ENCODE data around the gene DAB1. TPM values are rescaled to one million over a fixed set of nuclear protein-coding genes. Genes with fewer than 3 reads are reported as not detected.
"Not testable (repeated sequence)": the region's sequence is repeated elsewhere in the genome, so short reads cannot be mapped to it uniquely, and the experiment has no call there.

The DAB1 gene
- total RNA-seq, 1 experiment from 2014 or later: not detected

DNA sequence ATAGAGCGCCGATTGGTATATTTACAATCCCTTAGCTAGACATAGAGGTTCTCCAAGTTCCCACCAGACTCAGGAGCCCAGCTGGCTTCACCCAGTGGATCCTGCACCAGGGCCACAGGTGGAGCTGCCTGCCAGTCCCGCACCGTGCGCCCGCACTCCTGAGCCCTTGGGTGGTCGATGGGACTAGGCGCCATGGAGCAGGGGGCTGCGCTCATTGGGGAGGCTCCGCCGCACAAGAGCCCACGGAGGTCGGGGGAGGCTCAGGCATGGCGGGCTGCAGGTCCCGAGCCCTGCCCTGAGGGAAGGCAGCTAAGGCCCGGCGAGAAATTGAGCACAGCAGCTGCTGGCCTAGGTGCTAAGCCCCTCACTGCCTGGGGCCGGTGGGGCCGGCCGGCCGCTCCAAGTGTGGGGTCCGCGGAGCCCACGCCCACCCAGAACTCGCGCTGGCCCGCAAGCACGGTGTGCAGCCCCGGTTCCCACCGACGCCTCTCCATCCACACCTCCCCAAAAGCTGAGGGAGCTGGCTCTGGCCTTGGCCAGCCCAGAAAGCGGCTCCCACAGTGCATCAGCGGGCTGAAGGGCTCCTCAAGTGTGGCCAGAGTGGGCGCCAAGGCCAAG, 80.5 kb downstream of the DAB1 start:
- H3K9ac ChIP-seq (ENCODE audit: low read length); DNase-seq (ENCODE audit: low read depth, low spot score); BruUV-seq (replicated peaks); ATAC-seq; intact Hi-C loops (cut with micrococcal nuclease); H3K9me2 ChIP-seq (ENCODE audit: insufficient read depth); CTCF ChIA-PET; RAD21 ChIA-PET (ENCODE audit: low non-redundant PET in 1 of 2, low total read pairs in 2 of 2, uncharacterized antibody in 2 of 2, unreplicated experiment in 2 of 2); H3K79me2 ChIP-seq (ENCODE audit: insufficient read depth, low read length); H3K27me3 ChIP-seq (ENCODE audit: insufficient read depth, low read length); H3K4me2 ChIP-seq (ENCODE audit: low read length); H3K4me1 ChIP-seq (ENCODE audit: control insufficient read depth in 1 of 2, insufficient read depth in 2 of 2, low read length in 2 of 2); H2AFZ ChIP-seq (ENCODE audit: low read depth, low read length, poor library complexity, severe bottlenecking); H3K27ac ChIP-seq (ENCODE audit: low read depth, low read length); POLR2A ChIA-PET; H3K36me3 ChIP-seq (ENCODE audit: control insufficient read depth in 1 of 2, insufficient read depth in 2 of 2, low read length in 2 of 2); H3K4me3 ChIP-seq (replicated peaks in 1 of 2; ENCODE audit: low read depth in 1 of 2, low read length in 2 of 2); H3K9me3 ChIP-seq (ENCODE audit: control insufficient read depth in 1 of 2, insufficient read depth in 1 of 2, low read depth in 1 of 2, low read length in 2 of 2); H4K20me1 ChIP-seq (ENCODE audit: insufficient read depth): not testable (repeated sequence)

DNA sequence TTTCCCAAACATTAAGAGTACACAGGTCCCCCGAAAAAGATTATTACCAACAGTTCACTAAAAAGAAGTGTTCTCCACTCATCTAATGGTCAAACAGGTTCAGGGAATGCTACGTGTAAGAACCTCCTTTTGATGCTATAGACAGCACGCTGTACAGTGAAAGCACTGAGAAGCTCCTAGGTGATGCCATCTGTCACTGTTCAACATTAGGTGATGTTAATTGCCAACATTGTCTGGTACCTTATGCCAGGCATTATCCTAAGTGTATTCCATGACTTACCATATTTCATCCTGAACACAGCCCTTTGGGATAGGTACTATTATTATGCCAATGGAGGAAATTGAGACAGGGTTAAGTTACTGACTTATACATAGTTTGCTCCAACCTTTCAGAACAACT, 82.1 kb downstream of the DAB1 start:
- no peak for ATAC-seq
- no peaks in the 10 kb centered on the region for H3K4me1 ChIP-seq (ENCODE audit: control insufficient read depth in 1 of 2, insufficient read depth in 2 of 2, low read length in 2 of 2)
- no peak overlapping the region for H3K4me3 ChIP-seq (replicated peaks in 1 of 2; ENCODE audit: low read depth in 1 of 2, low read length in 2 of 2)
- H3K36me3 ChIP-seq (ENCODE audit: control insufficient read depth in 1 of 2, insufficient read depth in 2 of 2, low read length in 2 of 2): no peaks in the 10 kb centered on the region
- no peak for TF ChIP-seq SIN3A (IDR thresholded peaks at IDR 0.05; ENCODE audit: low read depth)
- no peak for TF ChIP-seq EZH2 (IDR thresholded peaks at IDR 0.05)
- no peak for TF ChIP-seq RAD21 (IDR thresholded peaks at IDR 0.05; ENCODE audit: low read depth)
- no peak for TF ChIP-seq JUND (IDR thresholded peaks at IDR 0.05)
- TF ChIP-seq, protein P1, sequence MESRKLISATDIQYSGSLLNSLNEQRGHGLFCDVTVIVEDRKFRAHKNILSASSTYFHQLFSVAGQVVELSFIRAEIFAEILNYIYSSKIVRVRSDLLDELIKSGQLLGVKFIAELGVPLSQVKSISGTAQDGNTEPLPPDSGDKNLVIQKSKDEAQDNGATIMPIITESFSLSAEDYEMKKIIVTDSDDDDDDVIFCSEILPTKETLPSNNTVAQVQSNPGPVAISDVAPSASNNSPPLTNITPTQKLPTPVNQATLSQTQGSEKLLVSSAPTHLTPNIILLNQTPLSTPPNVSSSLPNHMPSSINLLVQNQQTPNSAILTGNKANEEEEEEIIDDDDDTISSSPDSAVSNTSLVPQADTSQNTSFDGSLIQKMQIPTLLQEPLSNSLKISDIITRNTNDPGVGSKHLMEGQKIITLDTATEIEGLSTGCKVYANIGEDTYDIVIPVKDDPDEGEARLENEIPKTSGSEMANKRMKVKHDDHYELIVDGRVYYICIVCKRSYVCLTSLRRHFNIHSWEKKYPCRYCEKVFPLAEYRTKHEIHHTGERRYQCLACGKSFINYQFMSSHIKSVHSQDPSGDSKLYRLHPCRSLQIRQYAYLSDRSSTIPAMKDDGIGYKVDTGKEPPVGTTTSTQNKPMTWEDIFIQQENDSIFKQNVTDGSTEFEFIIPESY (IDR thresholded peaks at IDR 0.05; ENCODE audit: extremely low read depth, insufficient replicate concordance, low read length): no peak
- TF ChIP-seq, protein P2, sequence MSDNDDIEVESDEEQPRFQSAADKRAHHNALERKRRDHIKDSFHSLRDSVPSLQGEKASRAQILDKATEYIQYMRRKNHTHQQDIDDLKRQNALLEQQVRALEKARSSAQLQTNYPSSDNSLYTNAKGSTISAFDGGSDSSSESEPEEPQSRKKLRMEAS (IDR thresholded peaks at IDR 0.05): no peak
- no peak for TF ChIP-seq FOSL1 (IDR thresholded peaks at IDR 0.05; ENCODE audit: low read depth)
- H3K27ac ChIP-seq (ENCODE audit: low read depth, low read length): no peak overlapping the region
- no peaks in the 10 kb centered on the region for H3K9me2 ChIP-seq (ENCODE audit: insufficient read depth)
- ChIA-PET RAD21 (ENCODE audit: low non-redundant PET in 1 of 2, low total read pairs in 2 of 2, uncharacterized antibody in 2 of 2, unreplicated experiment in 2 of 2) (no interaction called here), POLR2A (no interaction called here), CTCF (no interaction called here)
- H3K9me3 ChIP-seq (ENCODE audit: control insufficient read depth in 1 of 2, insufficient read depth in 1 of 2, low read depth in 1 of 2, low read length in 2 of 2): no peaks in the 10 kb centered on the region
- H3K27me3 ChIP-seq (ENCODE audit: insufficient read depth, low read length): no peaks in the 10 kb centered on the region; the same call in 1 of the 2 replicates
- no peak overlapping the region for H3K4me2 ChIP-seq (ENCODE audit: low read length)
- BruUV-seq (replicated peaks): no TSS peak
- no peak overlapping the region for H2AFZ ChIP-seq (ENCODE audit: low read depth, low read length, poor library complexity, severe bottlenecking)
- intact Hi-C loops (cut with micrococcal nuclease): no loop called here
- no peak overlapping the region for H3K9ac ChIP-seq (ENCODE audit: low read length)
- no peak for DNase-seq (ENCODE audit: low read depth, low spot score)
- no peaks in the 10 kb centered on the region for H4K20me1 ChIP-seq (ENCODE audit: insufficient read depth)
- no peaks in the 10 kb centered on the region for H3K79me2 ChIP-seq (ENCODE audit: insufficient read depth, low read length)

Data from HCT116 (cell line).